ENCODE data around the gene HIRIP3.

The HIRIP3 gene

DNA sequence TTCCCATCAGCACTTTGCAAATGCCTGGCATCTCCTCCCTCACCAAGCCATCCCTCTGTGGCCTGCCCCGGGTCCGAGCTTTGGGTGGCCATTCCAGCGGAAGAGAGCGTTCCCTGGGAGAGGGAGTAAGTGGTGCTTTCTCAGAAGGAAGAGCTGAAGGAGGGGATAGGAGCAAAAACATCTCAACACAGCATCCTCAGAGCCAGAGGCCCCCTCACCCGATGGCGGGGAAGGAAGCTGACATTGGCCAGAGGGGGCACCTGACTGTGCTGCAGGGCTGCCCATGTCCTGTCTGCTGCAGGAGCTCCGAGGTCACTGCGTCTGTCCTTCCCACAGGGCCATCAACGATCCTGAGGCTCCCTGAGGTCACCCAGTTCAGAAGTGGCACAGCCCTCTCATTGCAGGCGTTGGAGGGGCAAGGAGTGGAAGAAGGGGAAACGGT, 36.1 kb upstream of the HIRIP3 start:
- ChIA-PET CTCF (interaction anchor here (0.7 to 4.2 kb wide), 38 partner anchors 8 to 381 kb away, joined by 3 to 41 read pairs (median 6); partner anchors contain the start of genes ASPHD1, C16orf92, HIRIP3 and KIF22), POLR2A (no interaction called here)
- TF ChIP-seq, protein P1, sequence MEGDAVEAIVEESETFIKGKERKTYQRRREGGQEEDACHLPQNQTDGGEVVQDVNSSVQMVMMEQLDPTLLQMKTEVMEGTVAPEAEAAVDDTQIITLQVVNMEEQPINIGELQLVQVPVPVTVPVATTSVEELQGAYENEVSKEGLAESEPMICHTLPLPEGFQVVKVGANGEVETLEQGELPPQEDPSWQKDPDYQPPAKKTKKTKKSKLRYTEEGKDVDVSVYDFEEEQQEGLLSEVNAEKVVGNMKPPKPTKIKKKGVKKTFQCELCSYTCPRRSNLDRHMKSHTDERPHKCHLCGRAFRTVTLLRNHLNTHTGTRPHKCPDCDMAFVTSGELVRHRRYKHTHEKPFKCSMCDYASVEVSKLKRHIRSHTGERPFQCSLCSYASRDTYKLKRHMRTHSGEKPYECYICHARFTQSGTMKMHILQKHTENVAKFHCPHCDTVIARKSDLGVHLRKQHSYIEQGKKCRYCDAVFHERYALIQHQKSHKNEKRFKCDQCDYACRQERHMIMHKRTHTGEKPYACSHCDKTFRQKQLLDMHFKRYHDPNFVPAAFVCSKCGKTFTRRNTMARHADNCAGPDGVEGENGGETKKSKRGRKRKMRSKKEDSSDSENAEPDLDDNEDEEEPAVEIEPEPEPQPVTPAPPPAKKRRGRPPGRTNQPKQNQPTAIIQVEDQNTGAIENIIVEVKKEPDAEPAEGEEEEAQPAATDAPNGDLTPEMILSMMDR (IDR thresholded peaks at IDR 0.05; ENCODE audit: insufficient read depth, low read length, missing control alignments), result no peak
- no peak overlapping the region for H3K4me3 ChIP-seq (ENCODE audit: low read depth, low read length)
- DNase-seq (ENCODE audit: low read depth, low spot score), result no peak

DNA sequence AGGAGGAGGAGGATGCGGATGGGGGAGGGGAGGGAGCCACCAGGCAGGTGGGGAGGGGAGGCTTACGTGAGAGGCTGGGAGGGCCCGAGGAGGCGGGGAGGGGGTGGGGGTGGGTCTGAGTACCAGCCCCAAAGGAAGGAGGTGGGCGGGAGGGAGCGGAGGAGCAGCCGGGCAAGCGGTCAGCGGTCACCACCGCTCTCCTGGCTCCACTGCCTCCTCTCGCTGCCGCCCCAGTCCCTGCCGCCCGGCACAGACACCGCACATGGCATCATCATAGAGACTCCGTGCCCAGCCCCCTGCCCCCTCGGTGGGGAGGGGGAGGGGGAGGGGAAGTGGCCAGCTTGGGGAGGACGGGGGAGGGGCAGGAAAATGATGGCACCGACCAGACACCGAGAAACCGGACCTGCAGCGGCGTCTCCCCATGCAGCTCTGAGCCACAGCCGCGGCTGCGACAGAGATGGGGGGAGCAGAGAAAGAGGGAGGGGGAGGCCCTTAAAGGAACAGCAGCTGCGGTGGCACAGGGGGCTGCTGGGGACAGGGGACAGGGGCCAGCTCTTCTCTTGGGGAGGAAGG, 35.5 kb upstream of the HIRIP3 start, which contains the start of gene TLCD3B:
Gene TLCD3B, minus strand, starts transcription at position 431 of the 573 bp plus-strand sequence. CDS start 744 bp downstream, outside the sequence.
- no peak for DNase-seq (ENCODE audit: low read depth, low spot score)
- CTCF ChIA-PET, result interaction anchor here (0.7 to 4.2 kb wide), 24 partner anchors 8 to 331 kb away, joined by 3 to 41 read pairs (median 8); partner anchors contain the start of genes C16orf92, HIRIP3, KIF22 and PRRT2
- TF ChIP-seq, protein P1 (IDR thresholded peaks at IDR 0.05; ENCODE audit: insufficient read depth, low read length, missing control alignments), result no peak
- POLR2A ChIA-PET, result no interaction called here
- H3K4me3 ChIP-seq (ENCODE audit: low read depth, low read length), result peak within 1 kb of the TSS; percentile 30; the same call in 1 of the 2 replicates

DNA sequence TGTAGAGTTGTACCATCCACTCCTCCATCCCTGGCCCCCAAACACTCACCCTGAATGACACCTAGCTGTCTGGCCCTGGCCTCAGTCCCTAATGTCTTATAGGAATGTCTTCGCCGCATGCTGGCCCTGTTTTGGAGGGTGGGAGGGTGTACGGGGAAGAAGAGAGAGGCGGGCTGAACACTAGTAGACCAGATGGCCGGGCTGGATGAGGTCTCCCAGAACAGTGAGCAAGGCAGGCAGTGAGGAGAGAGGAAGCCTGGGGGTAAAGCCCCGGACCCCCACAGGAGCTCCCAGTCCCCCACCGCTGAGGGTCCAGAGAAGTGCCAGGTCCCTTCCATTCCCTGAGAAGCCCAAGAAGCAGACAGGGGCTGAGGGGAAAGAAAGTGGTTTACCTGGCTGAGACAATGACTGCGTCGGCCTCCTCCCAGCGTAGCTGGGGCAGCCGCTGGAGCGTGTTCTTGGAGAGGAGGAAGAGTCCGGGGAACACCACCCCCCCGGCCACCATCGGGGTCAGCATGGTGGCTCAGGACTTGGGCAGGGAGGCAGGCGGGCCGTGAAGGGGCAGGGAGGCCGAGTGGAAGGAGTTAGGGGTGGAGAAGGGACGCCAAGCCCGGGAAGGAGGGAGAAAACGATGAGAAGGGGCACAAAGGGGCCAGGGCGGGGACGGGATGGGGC, 34.7 kb upstream of the HIRIP3 start:
- no peak overlapping the region for H3K4me3 ChIP-seq (ENCODE audit: low read depth, low read length)
- CTCF ChIA-PET, result interaction anchor here (2.0 to 4.2 kb wide), 5 partner anchors 7 to 331 kb away, joined by 13 to 41 read pairs (median 28); partner anchors contain the start of gene C16orf92
- POLR2A ChIA-PET, result no interaction called here
- TF ChIP-seq, protein P1 (IDR thresholded peaks at IDR 0.05; ENCODE audit: insufficient read depth, low read length, missing control alignments), result no peak
- DNase-seq (ENCODE audit: low read depth, low spot score), result no peak

DNA sequence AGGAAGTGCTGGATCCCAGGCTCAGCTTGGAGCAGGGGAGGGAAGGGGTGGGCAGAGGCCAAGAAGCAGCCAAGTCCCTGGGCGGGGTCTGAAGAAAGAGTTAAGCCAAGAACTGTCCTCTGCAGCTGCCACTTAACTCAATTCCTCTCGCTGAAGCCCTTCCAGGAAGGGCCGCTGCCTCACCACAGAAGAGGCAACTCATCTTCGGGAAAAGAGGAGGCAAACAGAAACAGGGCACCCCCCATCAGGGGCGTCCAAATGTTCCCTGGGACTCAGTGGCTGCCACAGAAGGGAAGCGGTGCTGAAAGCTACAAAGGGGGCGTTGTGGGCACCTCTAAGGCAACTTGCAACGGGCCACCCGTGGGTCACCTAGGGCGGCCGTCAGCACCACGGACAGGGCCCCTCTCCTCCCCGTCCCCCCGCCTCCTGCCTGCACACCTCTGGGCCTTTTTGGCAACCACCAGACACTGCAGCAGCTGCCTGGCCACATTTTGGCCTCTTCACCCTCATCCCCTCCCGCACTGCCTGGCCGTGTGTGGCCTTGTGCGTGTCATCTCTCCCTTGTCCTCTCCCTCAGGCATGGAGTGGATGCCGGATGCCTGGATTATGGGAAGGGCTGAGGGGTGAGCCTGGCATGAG, 33.1 kb upstream of the HIRIP3 start:
- ChIA-PET POLR2A (no interaction called here), CTCF (interaction anchor here (0.7 to 1.2 kb wide), 2 partner anchors 9 to 314 kb away, joined by 3 read pairs; no protein-coding TSS in a partner anchor)
- TF ChIP-seq, protein P1 (IDR thresholded peaks at IDR 0.05; ENCODE audit: insufficient read depth, low read length, missing control alignments), result no peak
- DNase-seq (ENCODE audit: low read depth, low spot score), result no peak
- no peak overlapping the region for H3K4me3 ChIP-seq (ENCODE audit: low read depth, low read length)

- no peak for DNase-seq (ENCODE audit: low read depth, low spot score)
- CTCF ChIA-PET, result interaction anchor here (0.7 to 1.2 kb wide), 2 partner anchors 8 to 313 kb away, joined by 3 read pairs; no protein-coding TSS in a partner anchor
- POLR2A ChIA-PET, result no interaction called here
- TF ChIP-seq, protein P1 (IDR thresholded peaks at IDR 0.05; ENCODE audit: insufficient read depth, low read length, missing control alignments), result no peak
- no peak overlapping the region for H3K4me3 ChIP-seq (ENCODE audit: low read depth, low read length)
Measured at GRCh38 chr16:30027588-30028437, 32.4 kb upstream of the HIRIP3 start.

Measured in AG04449 (cell line).